ENCODE measurements around the gene EBPL.

DNA sequence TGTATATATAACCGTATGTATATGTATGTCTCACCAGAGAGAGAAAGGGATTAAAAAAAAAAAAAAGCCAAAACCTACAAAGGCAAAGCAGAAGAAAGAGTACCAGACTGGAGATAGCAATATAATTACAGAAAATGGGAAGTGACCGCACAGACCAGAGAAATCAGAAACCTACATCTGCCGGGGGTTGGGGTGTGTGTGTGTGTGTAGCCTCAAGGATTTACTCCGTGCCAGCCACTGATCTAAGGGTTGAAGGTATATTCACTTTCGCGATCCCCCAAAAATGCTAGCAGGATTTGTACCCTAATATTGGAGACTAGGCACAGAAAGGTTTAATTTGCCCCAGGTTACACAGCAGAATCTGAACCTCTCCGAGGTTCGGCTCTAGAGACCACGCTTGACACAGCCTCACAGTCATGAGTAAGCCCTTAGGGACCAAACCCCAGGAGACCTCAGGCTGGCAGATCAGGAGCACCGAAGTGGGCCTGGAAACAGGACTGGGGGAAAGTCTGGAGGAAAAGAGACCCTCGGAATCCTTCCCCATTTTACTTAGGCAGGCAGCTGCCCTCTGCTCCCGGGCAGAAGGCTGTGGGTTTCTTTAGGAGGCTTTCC lies 48.1 kb downstream of the EBPL start:
- TF ChIP-seq, protein P1, sequence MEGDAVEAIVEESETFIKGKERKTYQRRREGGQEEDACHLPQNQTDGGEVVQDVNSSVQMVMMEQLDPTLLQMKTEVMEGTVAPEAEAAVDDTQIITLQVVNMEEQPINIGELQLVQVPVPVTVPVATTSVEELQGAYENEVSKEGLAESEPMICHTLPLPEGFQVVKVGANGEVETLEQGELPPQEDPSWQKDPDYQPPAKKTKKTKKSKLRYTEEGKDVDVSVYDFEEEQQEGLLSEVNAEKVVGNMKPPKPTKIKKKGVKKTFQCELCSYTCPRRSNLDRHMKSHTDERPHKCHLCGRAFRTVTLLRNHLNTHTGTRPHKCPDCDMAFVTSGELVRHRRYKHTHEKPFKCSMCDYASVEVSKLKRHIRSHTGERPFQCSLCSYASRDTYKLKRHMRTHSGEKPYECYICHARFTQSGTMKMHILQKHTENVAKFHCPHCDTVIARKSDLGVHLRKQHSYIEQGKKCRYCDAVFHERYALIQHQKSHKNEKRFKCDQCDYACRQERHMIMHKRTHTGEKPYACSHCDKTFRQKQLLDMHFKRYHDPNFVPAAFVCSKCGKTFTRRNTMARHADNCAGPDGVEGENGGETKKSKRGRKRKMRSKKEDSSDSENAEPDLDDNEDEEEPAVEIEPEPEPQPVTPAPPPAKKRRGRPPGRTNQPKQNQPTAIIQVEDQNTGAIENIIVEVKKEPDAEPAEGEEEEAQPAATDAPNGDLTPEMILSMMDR (IDR thresholded peaks at IDR 0.05): no peak
- TF ChIP-seq EP300 (IDR thresholded peaks at IDR 0.05; ENCODE audit: low read depth): no peak
- no peak for TF ChIP-seq POLR2A (IDR thresholded peaks at IDR 0.05)
